Ovary (tissue), 9 donors: ENCODE results near the gene CST7. TPM values are rescaled to one million over a fixed set of nuclear protein-coding genes. Genes with fewer than 3 reads are reported as not detected.

ENCODE experiments used
- DNase-seq, 5 donors: peaks; one replicate each; pipeline ENCODE4 v3.0.0-alpha.2; 2019 to 2020
- H3K27ac ChIP-seq, 2 donors: fragments of 200-600 bp; one replicate each; pipeline versions ENCODE4 v1.5.1 to v1.8.0; 2019 to 2022
- H3K27me3 ChIP-seq: fragments of 200-600 bp; one replicate; pipeline ENCODE4 v1.8.0; 2022
- H3K36me3 ChIP-seq: fragments of 200-600 bp; sonication (generic); one replicate; pipeline ENCODE4 v1.5.1; 2019
- H3K4me1 ChIP-seq: one replicate; pipeline ENCODE4 v1.8.1; 2013; ENCODE audit warnings: mild to moderate bottlenecking, moderate library complexity; ENCODE audit not compliant: insufficient read depth
- H3K4me3 ChIP-seq: fragments of 200-600 bp; sonication (generic); one replicate; pipeline ENCODE4 v1.5.1; 2017
- H3K9me3 ChIP-seq, 2 donors: fragments of 200-600 bp in 1 of 2; sonication (generic) in 1 of 2; one replicate each; pipeline versions ENCODE4 v1.5.1 to v1.8.1; 2013 to 2019; ENCODE audit warnings: mild to moderate bottlenecking in 1 of 2, moderate library complexity in 1 of 2
- EP300 ChIP-seq: sonication (generic); formaldehyde crosslinking; IDR thresholded peaks from one replicate; pipeline ENCODE4 v1.6.1; 2017; ENCODE audit warnings: antibody characterized with exemption
- POLR2A ChIP-seq: fragments of 450-650 bp; IDR thresholded peaks from one replicate; pipeline ENCODE4 v1.6.1; 2017; ENCODE audit warnings: antibody characterized with exemption, mild to moderate bottlenecking, moderate library complexity
- WGBS, 3 donors: extraction: QIAGEN DNeasy Blood & Tissue Kit in 1 of 3; methylation state at CpG; one replicate each; pipeline versions ENCODE4 v1.1.5 to v1.1.7; 2013 to 2017; 5-methylcytosine and 5-hydroxymethylcytosine counted together
- intact Hi-C, 4 donors: fragments of 100-400 bp; cut with DNase I; formaldehyde crosslinking; loops; one replicate each; pipeline versions ENCODE4 v1.11.0 to v1.15.1; 2022 to 2023
- polyA plus RNA-seq, 2 donors: library from polyadenylated mRNA; stranded (reverse); fragments of 200-250 nt in 1 of 2; fragments of 350-450 nt in 1 of 2; fragmentation: Illumina TruSeq in 1 of 2; extraction: RNeasy Lipid Tissue Mini Kit (QIAGEN cat#74804) in 1 of 2; gene quantifications; one replicate each; pipeline ENCODE4 v1.2.3, GENCODE V29; 2013 to 2014
- total RNA-seq, 7 donors: library from RNA; depleted of rRNA in 2 of 7; stranded (reverse); fragments of >200 nt in 2 of 7; fragmentation: NEBNext Ultra II Directional in 3 of 7; extraction: Animal tissue kit (Norgen Biotek cat#: 25700) in 3 of 7; gene quantifications; one replicate each; pipeline versions ENCODE4 v1.1.0 to v1.2.4, GENCODE V29; 2016 to 2023
- TF ChIP-seq, protein P1 (sequence below), 3 donors: fragments of 450-650 bp in 2 of 3; fragments of 200-600 bp in 1 of 3; IDR thresholded peaks; one replicate each; pipeline versions ENCODE4 v1.5.1 to v1.8.0; 2016 to 2022; ENCODE audit warnings: antibody characterized with exemption in 3 of 3, mild to moderate bottlenecking in 1 of 3
- donor health status: DM: no; HTN: no; CAD: no; lungs with moderate emphysema.
- donor health status: DM: no; HTN: no; CAD: no.
- donor health status: Bipolar disorder and iron deficiency.
- donor health status: DM: yes; HTN: yes; CAD: no.
- donor health status: DM: no; HTN: no; CAD: no.
- donor health status: DM: yes; HTN: yes; CAD: no.

CST7 gene
- total and polyA plus RNA-seq, 9 donors = 0.48 to 5.9 (median 1.1) TPM; not detected in 1

DNA sequence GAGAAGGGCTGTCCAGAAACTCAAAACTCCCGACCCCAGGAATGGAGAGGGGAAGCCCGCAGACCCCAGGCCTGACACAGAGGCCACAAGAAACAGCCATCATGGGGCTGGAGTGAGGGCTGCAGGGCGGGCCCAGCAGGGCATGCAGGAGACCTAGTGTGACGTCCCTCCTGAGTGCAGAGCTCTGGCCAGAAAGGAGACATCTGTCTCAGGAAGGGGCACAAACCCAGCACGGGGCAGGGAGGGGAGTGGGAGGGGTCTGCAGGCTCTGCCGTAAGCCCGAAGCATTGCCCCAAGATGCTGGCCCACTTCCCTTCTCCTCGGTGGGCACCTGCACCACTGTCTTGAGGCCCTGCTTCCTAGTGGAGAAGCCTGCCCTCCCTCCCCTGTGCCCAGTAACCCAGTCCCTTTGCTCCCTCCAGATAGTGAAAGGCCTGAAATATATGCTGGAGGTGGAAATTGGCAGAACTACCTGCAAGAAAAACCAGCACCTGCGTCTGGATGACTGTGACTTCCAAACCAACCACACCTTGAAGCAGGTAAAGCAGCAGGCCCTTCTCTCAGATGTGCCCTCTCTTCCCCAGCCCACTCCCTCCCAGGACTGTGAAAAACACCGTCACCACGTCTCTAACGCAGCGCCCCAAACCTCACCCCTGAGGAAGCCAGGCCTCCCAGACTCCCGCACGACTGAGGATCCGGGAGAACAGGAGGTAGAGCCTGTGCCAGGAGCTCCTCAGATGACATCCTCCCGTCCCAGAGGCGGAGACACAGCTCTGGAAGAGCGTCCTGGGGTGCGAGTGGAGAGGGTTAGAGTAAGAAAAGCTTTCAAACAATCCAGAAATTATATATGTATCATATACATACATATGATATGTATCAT is 9.7 kb downstream of the CST7 start:
- H3K4me3 ChIP-seq = no peak overlapping the region
- H3K27ac ChIP-seq = no peak overlapping the region
- 75 to 79% (median 78%) methylated on average over 20 of the region's 20 CpGs for WGBS, 3 donors
- TF ChIP-seq EP300 (no peak), POLR2A (no peak)
- TF ChIP-seq, protein P1, sequence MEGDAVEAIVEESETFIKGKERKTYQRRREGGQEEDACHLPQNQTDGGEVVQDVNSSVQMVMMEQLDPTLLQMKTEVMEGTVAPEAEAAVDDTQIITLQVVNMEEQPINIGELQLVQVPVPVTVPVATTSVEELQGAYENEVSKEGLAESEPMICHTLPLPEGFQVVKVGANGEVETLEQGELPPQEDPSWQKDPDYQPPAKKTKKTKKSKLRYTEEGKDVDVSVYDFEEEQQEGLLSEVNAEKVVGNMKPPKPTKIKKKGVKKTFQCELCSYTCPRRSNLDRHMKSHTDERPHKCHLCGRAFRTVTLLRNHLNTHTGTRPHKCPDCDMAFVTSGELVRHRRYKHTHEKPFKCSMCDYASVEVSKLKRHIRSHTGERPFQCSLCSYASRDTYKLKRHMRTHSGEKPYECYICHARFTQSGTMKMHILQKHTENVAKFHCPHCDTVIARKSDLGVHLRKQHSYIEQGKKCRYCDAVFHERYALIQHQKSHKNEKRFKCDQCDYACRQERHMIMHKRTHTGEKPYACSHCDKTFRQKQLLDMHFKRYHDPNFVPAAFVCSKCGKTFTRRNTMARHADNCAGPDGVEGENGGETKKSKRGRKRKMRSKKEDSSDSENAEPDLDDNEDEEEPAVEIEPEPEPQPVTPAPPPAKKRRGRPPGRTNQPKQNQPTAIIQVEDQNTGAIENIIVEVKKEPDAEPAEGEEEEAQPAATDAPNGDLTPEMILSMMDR (IDR thresholded peaks at IDR 0.05) = no peak
- H3K27me3 ChIP-seq = no peaks in the 10 kb centered on the region
- intact Hi-C loops = no loop called here
- peak in 1 of 5 donors; percentile 2 for DNase-seq
- H3K9me3 ChIP-seq = no peaks in the 10 kb centered on the region
- H3K36me3 ChIP-seq = no peaks in the 10 kb centered on the region
- H3K4me1 ChIP-seq = no peaks in the 10 kb centered on the region

GRCh38 chr20:24959591-24960301 is 10.7 kb downstream of the CST7 start:
- intact Hi-C loops = no loop called here
- H3K27me3 ChIP-seq = no peaks in the 10 kb centered on the region
- no peak overlapping the region for H3K27ac ChIP-seq
- no peaks in the 10 kb centered on the region for H3K4me1 ChIP-seq
- no peak for DNase-seq
- WGBS, 3 donors = 77 to 88% (median 87%) methylated on average over 13 to 14 of the region's 14 CpGs
- no peak overlapping the region for H3K4me3 ChIP-seq
- H3K9me3 ChIP-seq = no peaks in the 10 kb centered on the region
- TF ChIP-seq, protein P1 (IDR thresholded peaks at IDR 0.05) = no peak
- no peak for TF ChIP-seq EP300
- no peaks in the 10 kb centered on the region for H3K36me3 ChIP-seq

DNA sequence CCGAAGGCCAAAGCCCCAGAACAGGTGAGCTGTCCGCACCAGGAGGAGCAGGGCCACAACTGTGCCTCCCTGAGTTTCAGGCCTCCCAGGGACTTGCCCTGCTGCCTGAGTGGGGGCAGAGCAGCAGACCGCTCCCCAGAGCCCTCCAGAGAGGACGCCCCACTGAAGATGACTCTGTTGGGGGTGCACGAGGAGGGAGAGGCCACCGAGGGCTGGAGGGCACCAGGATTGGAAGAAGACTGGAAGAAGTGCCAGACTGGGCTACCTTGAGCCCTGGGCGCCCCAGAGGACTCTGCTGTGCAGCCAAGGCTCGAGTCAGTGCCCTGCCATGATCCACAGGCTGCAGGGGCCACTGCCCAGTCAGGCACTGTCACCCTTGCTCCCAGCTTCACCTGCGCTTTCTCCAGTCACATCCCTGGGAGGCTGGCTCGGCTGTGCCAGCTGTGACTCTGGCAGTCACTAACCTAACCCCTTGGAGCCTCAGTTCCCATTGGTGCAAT is 11.3 kb downstream of the CST7 start:
- no peaks in the 10 kb centered on the region for H3K36me3 ChIP-seq
- 90 to 92% (median 92%) methylated on average over 10 of the region's 10 CpGs for WGBS, 3 donors
- no peak for DNase-seq
- H3K9me3 ChIP-seq = no peaks in the 10 kb centered on the region
- H3K4me3 ChIP-seq = no peak overlapping the region
- H3K27me3 ChIP-seq = no peaks in the 10 kb centered on the region
- H3K4me1 ChIP-seq = no peaks in the 10 kb centered on the region
- intact Hi-C loops = no loop called here
- TF ChIP-seq, protein P1 (IDR thresholded peaks at IDR 0.05) = no peak
- TF ChIP-seq EP300 (no peak), POLR2A (no peak)
- H3K27ac ChIP-seq = no peak overlapping the region

GRCh38 chr20:24960861-24961260 is 11.8 kb downstream of the CST7 start:
- H3K36me3 ChIP-seq = no peaks in the 10 kb centered on the region
- no peak for DNase-seq
- H3K9me3 ChIP-seq = no peaks in the 10 kb centered on the region
- WGBS, 3 donors = 74 to 83% (median 77%) methylated on average over 2 of the region's 2 CpGs
- H3K27ac ChIP-seq = no peak overlapping the region
- TF ChIP-seq EP300 = no peak
- H3K27me3 ChIP-seq = no peaks in the 10 kb centered on the region
- H3K4me1 ChIP-seq = no peaks in the 10 kb centered on the region
- intact Hi-C loops = no loop called here
- no peak overlapping the region for H3K4me3 ChIP-seq
